ENCODE data around the gene YES1.
"Not testable (repeated sequence)": the region's sequence is repeated elsewhere in the genome, so short reads cannot be mapped to it uniquely, and the experiment has no call there.

The YES1 gene

GRCh38 chr18:820591-821165 lies 8.6 kb upstream of the YES1 start:
- DNase-seq: no peak

- DNase-seq: no peak
Measured at GRCh38 chr18:816869-817268, 4.8 kb upstream of the YES1 start.

GRCh38 chr18:816088-816653 lies 4.1 kb upstream of the YES1 start:
- DNase-seq: no peak

DNA sequence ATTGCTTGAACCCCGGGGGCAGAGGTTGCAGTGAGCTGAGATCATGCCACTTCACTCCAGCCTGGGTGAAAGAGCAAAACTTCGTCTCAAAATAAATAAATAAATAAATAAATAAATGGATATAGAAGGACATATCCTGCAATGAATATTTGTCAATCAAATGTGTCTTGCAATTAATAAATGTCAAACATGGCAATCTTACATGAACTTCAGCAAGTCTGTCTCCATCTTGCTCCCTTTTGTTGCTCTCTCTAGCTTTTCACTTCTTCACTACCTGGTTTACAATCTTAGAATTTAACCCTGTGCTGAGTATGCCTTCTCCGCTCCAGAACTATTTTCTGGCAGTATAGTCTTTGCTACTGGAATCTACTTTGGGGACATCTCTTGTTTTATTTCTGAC lies 3.3 kb upstream of the YES1 start:
- no peak for DNase-seq

DNA sequence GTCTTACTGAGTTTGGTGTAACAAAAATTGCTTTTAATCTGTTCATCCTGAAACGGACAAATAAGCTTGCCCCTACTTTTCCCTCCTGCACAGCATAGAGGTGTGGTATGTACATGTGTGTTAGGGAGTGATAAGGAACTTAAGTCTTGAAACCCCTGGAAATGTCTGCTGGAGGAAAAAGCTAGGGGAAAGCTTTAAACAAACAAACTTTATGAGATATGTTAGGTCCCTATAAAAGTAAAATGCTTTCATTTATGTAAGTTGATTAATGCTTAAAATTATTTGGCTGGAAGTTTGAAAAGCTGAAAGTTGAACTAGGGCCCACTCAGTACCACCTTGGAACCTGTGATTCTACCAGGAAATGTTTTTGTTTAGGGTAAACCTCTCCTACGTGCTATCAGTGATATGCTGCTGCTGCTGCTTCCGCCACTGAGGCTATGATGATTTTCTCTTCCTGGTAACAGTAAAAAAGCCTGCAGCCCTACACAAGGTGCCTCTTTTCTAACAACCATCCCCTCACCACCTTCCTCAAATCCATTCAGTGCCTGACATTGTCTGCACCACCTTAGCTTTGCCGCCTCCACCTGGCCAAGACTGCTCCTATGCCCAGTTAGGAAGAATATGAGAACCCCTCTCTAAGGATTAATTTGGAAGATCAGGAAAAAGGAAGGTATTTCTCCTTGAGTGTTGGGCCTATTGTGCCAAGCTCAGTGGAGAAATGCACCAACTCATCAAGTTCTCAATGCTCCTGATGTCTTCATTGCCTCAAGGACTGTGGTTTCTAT lies 2.5 kb upstream of the YES1 start:
- no peak for DNase-seq

GRCh38 chr18:813172-814071 lies 1.4 kb upstream of the YES1 start:
- peak in 1 of 2 experiments; percentile 28 for DNase-seq

DNA sequence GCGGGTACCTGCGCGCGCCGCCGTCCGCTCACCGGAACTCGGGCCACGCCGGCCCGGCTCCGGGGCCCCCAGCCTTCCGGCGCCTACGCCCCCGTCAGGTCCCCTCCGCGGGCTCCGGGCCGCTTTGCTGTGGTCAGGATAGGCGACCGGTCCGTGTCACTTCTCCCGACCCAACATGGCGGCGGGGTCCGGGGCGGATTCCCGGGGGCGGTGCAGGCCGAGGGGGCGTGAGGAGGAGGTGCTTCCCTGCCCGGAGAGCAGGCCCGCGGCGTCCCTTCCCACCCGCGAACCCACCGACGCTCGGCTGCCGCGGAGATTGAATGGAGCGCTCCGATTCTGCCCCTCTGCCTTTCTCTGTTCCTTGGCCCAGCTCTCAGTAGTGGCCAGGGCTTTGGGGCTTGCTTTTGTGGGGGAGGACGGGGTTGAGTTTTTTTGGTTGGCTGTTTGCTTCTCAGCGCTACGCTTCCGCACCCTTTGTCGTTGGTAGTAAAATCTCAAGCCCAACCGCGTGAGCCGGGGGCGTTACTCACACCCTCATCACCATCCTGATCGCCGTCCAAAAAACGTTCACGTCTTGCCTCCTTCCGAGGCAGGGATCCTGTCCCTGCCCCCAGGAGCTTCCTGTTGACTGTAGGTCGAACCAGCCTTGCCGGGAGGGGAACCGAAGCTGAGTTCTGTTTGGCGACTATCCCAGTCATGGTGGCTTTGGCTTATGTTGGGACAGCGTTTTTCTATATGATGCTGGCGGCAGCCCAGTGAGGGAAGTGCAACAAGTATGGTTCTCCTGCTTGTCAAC lies 532 bp upstream of the YES1 start:
- peak; percentile 63 to 76 for DNase-seq

- no peak for DNase-seq
Measured at GRCh38 chr18:811182-811891, 705 bp downstream of the YES1 start.

GRCh38 chr18:809985-810642 lies 1.9 kb downstream of the YES1 start:
- DNase-seq: no peak

DNA sequence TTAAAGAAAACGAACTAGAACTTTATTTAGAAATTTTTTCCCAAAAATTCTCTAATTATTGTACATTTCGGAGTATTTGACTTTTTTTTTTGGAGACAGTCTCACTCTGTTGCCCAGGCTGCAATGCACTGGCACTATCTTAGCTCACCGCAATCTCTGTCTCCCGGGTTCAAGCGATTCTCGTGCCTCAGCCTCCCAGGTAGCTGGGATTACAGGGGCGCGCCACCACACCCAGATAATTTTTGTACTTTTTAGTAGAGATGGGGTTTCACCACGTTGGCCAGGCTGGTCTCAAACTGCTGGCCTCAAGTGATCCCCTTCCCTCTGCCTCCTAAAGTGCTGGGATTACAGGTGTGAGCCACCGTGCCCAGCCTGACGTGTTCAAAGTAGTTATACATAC lies 2.8 kb downstream of the YES1 start:
- not testable (repeated sequence) for DNase-seq

- DNase-seq: no peak
Measured at GRCh38 chr18:808502-808901, 3.5 kb downstream of the YES1 start.

GRCh38 chr18:808086-808485 lies 4.0 kb downstream of the YES1 start:
- peak; percentile 31 to 38 for DNase-seq

GRCh38 chr18:805755-806110 lies 6.3 kb downstream of the YES1 start:
- DNase-seq: no peak

DNA sequence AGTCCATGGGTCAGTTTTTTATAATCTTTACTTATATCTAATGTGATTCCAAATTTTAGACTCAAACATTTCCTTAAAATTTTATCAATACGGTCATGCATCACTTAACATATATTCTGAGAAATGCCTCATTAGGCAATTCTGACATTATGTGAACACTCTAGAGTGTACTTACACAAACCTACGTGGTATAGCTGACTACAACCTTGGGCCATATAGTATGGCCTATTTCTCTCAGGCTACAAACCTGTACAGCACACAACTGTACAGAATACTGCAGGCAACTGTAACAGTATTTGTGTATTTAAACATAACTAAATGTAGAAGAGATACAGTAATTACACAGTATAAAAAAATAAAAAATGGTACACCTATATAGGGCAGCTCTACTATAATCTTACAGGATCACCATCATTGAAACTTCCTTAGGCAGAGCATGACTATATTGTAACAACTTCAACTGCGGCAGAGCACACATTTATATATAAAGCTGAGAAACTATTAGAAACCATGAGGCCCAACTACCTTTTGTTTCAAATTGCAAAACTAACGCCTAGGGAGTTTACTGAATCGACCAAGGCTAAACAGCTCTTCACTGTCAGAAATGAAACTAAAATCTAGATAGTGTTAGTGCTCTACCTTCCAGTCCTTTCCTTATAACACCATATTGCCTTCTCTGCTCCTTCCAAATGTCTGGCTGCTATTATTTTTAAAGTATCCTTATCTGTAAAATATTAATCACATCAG lies 6.9 kb downstream of the YES1 start:
- no peak for DNase-seq

DNA sequence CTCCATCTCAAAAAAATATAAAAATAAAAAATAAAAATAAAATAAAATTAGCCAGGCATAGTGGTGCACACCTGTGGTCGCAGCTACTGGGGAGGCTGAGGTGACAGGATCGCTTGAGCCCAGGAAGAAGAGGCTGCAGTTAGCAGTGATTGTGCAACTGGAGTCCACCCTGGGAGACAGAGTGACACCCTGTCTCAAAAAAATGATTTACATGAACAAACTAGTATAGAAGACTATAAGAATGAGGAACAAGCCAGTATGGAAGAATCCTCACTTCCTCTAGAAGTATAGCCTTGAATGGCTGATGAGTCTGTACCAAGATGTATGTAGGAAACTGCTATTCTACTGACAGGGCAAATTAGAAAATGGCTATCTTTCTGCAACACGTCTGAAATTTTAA lies 10.9 kb downstream of the YES1 start:
- no peak for DNase-seq

DNA sequence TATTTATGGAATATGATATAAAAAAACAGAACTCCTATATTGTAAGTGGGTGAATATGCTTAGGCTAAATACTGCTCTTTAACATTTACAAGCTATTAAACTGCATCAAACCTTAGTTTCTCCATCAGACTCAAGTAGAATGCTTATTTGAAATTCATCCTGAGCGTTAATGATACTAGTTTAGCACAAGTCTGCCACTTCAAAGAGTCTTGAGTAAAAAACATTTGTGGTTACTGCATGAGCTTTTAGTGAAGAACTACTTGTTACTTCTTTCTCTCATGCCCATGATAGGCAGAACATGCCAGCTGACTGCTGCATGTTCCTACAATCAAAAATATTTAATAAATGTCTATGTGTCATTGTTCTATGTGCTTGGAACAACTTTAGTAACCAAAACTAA lies 12.1 kb downstream of the YES1 start:
- no peak for DNase-seq

- not testable (repeated sequence) for DNase-seq
Measured at GRCh38 chr18:795383-795782, 16.7 kb downstream of the YES1 start.

DNA sequence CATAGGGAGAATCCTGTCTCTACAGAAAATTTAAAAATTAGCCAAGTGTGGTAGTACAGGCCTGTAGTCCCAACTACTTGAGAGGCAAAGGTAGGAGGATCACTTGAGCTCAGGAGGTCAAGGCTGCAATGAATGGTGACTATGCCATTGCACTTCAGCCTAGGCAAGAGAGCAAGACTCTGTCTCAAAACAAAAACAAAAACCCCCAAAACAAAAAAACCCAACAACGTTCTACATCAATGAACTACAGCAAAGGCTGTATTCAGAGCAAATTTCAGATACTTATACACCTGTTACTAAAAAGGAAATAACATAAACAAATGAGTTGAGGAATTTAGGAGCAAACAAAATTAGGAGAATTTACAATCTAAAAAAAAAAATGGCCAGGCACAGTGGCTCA lies 22.6 kb downstream of the YES1 start:
- no peak for DNase-seq

- DNase-seq: no peak
Measured at GRCh38 chr18:785242-785641, 26.8 kb downstream of the YES1 start.

GRCh38 chr18:784470-785172 lies 27.4 kb downstream of the YES1 start:
- no peak for DNase-seq

Measured in SHP77 (cell line).